Measurements from ENCODE around the gene GIT1.

The GIT1 gene

GRCh38 chr17:29569245-29569950 lies 20.1 kb downstream of the GIT1 start:
- Histone ChIP-seq H3K4me3 (replicated peaks; ENCODE audit: insufficient read depth, low read length) (peak overlapping the region; percentile 76), H3K27me3 (ENCODE audit: insufficient read depth, poor library complexity, severe bottlenecking) (no peaks in the 10 kb centered on the region), H3K27ac (replicated peaks) (peak overlapping the region; percentile 72)
- no peak for DNase-seq (ENCODE audit: low read depth in 1 of 2, low spot score in 1 of 2)
- no peak for TF ChIP-seq REST (IDR thresholded peaks at IDR 0.05; ENCODE audit: insufficient replicate concordance, low read depth)
- TF ChIP-seq GABPA (IDR thresholded peaks at IDR 0.05; ENCODE audit: low read depth): no peak

DNA sequence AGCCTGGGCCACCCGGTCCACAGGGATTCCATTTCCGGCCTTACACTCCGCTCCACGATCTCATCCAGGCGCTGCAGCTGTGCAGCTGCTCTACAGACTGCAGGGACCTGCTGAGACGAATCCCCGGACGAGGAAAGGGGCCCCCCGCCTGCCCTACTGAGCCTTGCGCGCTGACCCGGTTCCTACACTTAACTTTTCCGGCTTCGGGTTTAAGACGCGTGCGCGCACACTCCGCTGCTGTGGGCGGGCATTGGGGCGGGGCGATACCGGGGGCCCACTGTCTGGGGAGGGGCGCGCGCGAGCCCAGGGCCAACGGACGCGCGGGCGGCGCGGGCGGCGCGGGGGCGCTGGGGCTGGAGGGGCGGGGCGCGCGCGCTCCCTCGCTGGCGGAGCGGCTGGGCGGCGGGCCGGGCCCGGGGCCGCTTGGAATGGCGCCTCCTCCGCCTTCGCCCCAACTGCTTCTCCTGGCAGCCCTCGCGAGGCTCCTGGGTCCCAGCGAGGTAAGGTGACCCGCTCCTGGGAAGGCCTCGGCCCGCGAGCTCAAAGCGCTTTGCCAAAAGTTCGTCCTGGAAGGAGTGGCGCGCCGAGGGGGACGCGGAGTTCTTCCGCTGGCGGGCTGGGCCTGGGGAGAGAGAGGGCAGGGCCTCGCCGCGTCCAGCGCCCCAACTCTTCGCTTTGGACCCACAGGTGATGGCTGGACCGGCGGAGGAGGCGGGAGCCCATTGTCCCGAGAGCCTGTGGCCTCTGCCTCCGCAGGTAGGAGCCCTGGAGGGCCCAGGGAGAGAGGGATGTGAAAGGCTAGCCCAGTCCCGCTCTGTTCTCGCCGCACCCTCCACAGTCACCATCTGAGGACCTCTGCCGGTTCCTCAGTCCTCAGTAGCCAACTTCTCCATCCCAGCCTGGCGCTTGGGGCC lies 20.9 kb downstream of the GIT1 start, which contains the start of gene TP53I13:
TSS of gene TP53I13 (plus strand) at position 371 of the 914 bp plus-strand sequence. CDS start at position 429, 58 bp downstream.
- peak; percentile 76 to 88 for DNase-seq (ENCODE audit: low read depth in 1 of 2, low spot score in 1 of 2)
- H3K27me3 ChIP-seq (ENCODE audit: insufficient read depth, poor library complexity, severe bottlenecking): no peaks in the 10 kb centered on the region
- H3K4me3 ChIP-seq (replicated peaks; ENCODE audit: insufficient read depth, low read length): peak within 1 kb of the TSS; percentile 76
- TF ChIP-seq REST (IDR thresholded peaks at IDR 0.05; ENCODE audit: insufficient replicate concordance, low read depth) (no peak), POLR2AphosphoS5 (IDR thresholded peaks at IDR 0.05; ENCODE audit: low read depth) (peak; percentile 61; the same call in 1 of the 2 replicates), GABPA (IDR thresholded peaks at IDR 0.05; ENCODE audit: low read depth) (no peak), SPI1 (IDR thresholded peaks at IDR 0.05; ENCODE audit: borderline replicate concordance, low read depth) (no peak)
- TF ChIP-seq, protein P1, sequence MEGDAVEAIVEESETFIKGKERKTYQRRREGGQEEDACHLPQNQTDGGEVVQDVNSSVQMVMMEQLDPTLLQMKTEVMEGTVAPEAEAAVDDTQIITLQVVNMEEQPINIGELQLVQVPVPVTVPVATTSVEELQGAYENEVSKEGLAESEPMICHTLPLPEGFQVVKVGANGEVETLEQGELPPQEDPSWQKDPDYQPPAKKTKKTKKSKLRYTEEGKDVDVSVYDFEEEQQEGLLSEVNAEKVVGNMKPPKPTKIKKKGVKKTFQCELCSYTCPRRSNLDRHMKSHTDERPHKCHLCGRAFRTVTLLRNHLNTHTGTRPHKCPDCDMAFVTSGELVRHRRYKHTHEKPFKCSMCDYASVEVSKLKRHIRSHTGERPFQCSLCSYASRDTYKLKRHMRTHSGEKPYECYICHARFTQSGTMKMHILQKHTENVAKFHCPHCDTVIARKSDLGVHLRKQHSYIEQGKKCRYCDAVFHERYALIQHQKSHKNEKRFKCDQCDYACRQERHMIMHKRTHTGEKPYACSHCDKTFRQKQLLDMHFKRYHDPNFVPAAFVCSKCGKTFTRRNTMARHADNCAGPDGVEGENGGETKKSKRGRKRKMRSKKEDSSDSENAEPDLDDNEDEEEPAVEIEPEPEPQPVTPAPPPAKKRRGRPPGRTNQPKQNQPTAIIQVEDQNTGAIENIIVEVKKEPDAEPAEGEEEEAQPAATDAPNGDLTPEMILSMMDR (IDR thresholded peaks at IDR 0.05; ENCODE audit: insufficient read depth, low read length): no peak
- peak within 1 kb of the TSS; percentile 80 for H3K27ac ChIP-seq (replicated peaks)

GRCh38 chr17:29567554-29568330 lies 21.7 kb downstream of the GIT1 start:
- Histone ChIP-seq H3K27ac (replicated peaks) (peak overlapping the region; percentile 80), H3K4me3 (replicated peaks; ENCODE audit: insufficient read depth, low read length) (peak overlapping the region; percentile 76), H3K27me3 (ENCODE audit: insufficient read depth, poor library complexity, severe bottlenecking) (no peaks in the 10 kb centered on the region)
- DNase-seq (ENCODE audit: low read depth in 1 of 2, low spot score in 1 of 2): peak in 1 of 2 experiments; percentile 82
- TF ChIP-seq, protein P1 (IDR thresholded peaks at IDR 0.05; ENCODE audit: insufficient read depth, low read length): peak; percentile 24
- no peak for TF ChIP-seq POLR2AphosphoS5 (IDR thresholded peaks at IDR 0.05; ENCODE audit: low read depth)

DNA sequence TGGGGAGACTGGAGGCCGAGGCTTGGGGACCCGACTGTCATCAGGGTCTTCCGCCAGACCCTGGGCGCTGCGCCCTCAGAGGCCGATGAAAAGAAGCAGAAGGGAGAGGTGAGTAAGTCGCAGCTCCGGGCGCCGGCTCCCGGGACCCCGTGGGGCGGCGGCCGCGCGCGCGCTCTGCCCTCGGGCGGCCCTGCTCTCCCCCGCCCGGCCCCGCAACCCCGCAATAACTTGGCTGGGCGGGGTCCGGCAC lies 22.2 kb downstream of the GIT1 start:
- TF ChIP-seq, protein P1 (IDR thresholded peaks at IDR 0.05; ENCODE audit: insufficient read depth, low read length): no peak
- TF ChIP-seq GABPA (IDR thresholded peaks at IDR 0.05; ENCODE audit: low read depth): no peak
- no peak for TF ChIP-seq POLR2AphosphoS5 (IDR thresholded peaks at IDR 0.05; ENCODE audit: low read depth)
- Histone ChIP-seq H3K27me3 (ENCODE audit: insufficient read depth, poor library complexity, severe bottlenecking) (no peaks in the 10 kb centered on the region), H3K4me3 (replicated peaks; ENCODE audit: insufficient read depth, low read length) (peak overlapping the region; percentile 76), H3K27ac (replicated peaks) (peak overlapping the region; percentile 80)
- DNase-seq (ENCODE audit: low read depth in 1 of 2, low spot score in 1 of 2): no peak
